Measurements from ENCODE around the gene HNRNPA2B1. TPM values are rescaled to one million over a fixed set of nuclear protein-coding genes. Genes with fewer than 3 reads are reported as not detected.
A peak's percentile ranks its signal among the peaks of the same experiment; 100 is the strongest.
"Not testable (repeated sequence)": the region's sequence is repeated elsewhere in the genome, so short reads cannot be mapped to it uniquely, and the experiment has no call there.

HNRNPA2B1 gene
- polyA plus RNA-seq, 6 donors from 2014 or later = 585 to 820 (median 621) TPM

- Mint-ChIP-seq H3K4me1 (peaks cover 25 to 32% (median 27%) of the 10 kb centered on the region in 3 donors), H3K27me3 (no peaks in the 10 kb centered on the region), H3K27ac (peak overlapping the region in 2 of 6 donors; percentile 52 to 65), H3K36me3 (peaks cover 5 to 8% of the 10 kb centered on the region in 2 donors), H3K4me3 (no peak overlapping the region), H3K9me3 (no peaks in the 10 kb centered on the region)
- ATAC-seq (ENCODE audit: low read depth in 2 of 2) (no peak), DNase-seq (no peak)
Measured at GRCh38 chr7:26178272-26178960, 22.1 kb downstream of the HNRNPA2B1 start.

GRCh38 chr7:26177269-26177668, 23.3 kb downstream of the HNRNPA2B1 start:
- not testable (repeated sequence) for H3K36me3 Mint-ChIP-seq; H3K27me3 Mint-ChIP-seq; ATAC-seq (ENCODE audit: low read depth in 2 of 2); DNase-seq; H3K9me3 Mint-ChIP-seq; H3K27ac Mint-ChIP-seq
- H3K4me3 Mint-ChIP-seq = peak overlapping the region in 1 of 8 donors; percentile 70
- peaks cover 25 to 27% (median 25%) of the 10 kb centered on the region in 3 donors for H3K4me1 Mint-ChIP-seq

- H3K27ac Mint-ChIP-seq; H3K9me3 Mint-ChIP-seq; DNase-seq; ATAC-seq (ENCODE audit: low read depth in 2 of 2); H3K4me3 Mint-ChIP-seq; H3K36me3 Mint-ChIP-seq; H3K27me3 Mint-ChIP-seq: not testable (repeated sequence)
- peaks cover 19 to 24% (median 21%) of the 10 kb centered on the region in 3 donors for H3K4me1 Mint-ChIP-seq
Measured at GRCh38 chr7:26176696-26177095, 23.9 kb downstream of the HNRNPA2B1 start.

GRCh38 chr7:26175903-26176302, 24.6 kb downstream of the HNRNPA2B1 start:
- not testable (repeated sequence) for H3K27ac Mint-ChIP-seq; H3K36me3 Mint-ChIP-seq; H3K27me3 Mint-ChIP-seq; ATAC-seq (ENCODE audit: low read depth in 2 of 2); DNase-seq; H3K9me3 Mint-ChIP-seq; H3K4me3 Mint-ChIP-seq
- H3K4me1 Mint-ChIP-seq = peaks cover 13 to 17% (median 17%) of the 10 kb centered on the region in 3 donors

GRCh38 chr7:26172048-26172447, 28.5 kb downstream of the HNRNPA2B1 start:
- Mint-ChIP-seq H3K27me3 (no peaks in the 10 kb centered on the region), H3K4me1 (peaks cover 2 to 8% (median 2%) of the 10 kb centered on the region in 3 donors), H3K9me3 (no peaks in the 10 kb centered on the region), H3K4me3 (no peak overlapping the region), H3K27ac (no peak overlapping the region), H3K36me3 (peaks cover 8 to 9% of the 10 kb centered on the region in 2 donors)
- ATAC-seq (ENCODE audit: low read depth in 2 of 2) (no peak), DNase-seq (no peak)

GRCh38 chr7:26171601-26172000, 28.9 kb downstream of the HNRNPA2B1 start:
- no peak overlapping the region for H3K4me3 Mint-ChIP-seq
- ATAC-seq (ENCODE audit: low read depth in 2 of 2) (no peak), DNase-seq (no peak)
- peaks cover 8 to 9% of the 10 kb centered on the region in 2 donors for H3K36me3 Mint-ChIP-seq
- no peaks in the 10 kb centered on the region for H3K9me3 Mint-ChIP-seq
- H3K27ac Mint-ChIP-seq = no peak overlapping the region
- H3K4me1 Mint-ChIP-seq = peaks cover 3 to 8% (median 6%) of the 10 kb centered on the region in 3 donors
- no peaks in the 10 kb centered on the region for H3K27me3 Mint-ChIP-seq

- ATAC-seq (ENCODE audit: low read depth in 2 of 2) (no peak), DNase-seq (no peak)
- no peaks in the 10 kb centered on the region for H3K27me3 Mint-ChIP-seq
- peaks cover 3 to 8% (median 6%) of the 10 kb centered on the region in 3 donors for H3K4me1 Mint-ChIP-seq
- H3K9me3 Mint-ChIP-seq = no peaks in the 10 kb centered on the region
- H3K27ac Mint-ChIP-seq = no peak overlapping the region
- H3K4me3 Mint-ChIP-seq = no peak overlapping the region
- H3K36me3 Mint-ChIP-seq = peaks cover 8 to 9% of the 10 kb centered on the region in 2 donors
Measured at GRCh38 chr7:26170663-26171062, 29.9 kb downstream of the HNRNPA2B1 start.

- Mint-ChIP-seq H3K9me3 (peaks cover 0 to 3% (median 0%) of the 10 kb centered on the region in 7 donors), H3K4me3 (no peak overlapping the region), H3K36me3 (peaks cover 8 to 9% of the 10 kb centered on the region in 2 donors), H3K27ac (no peak overlapping the region), H3K4me1 (peaks cover 3 to 6% (median 6%) of the 10 kb centered on the region in 3 donors), H3K27me3 (no peaks in the 10 kb centered on the region)
- DNase-seq (no peak), ATAC-seq (ENCODE audit: low read depth in 2 of 2) (no peak)
Measured at GRCh38 chr7:26169271-26169670, 31.3 kb downstream of the HNRNPA2B1 start.

- H3K27me3 Mint-ChIP-seq = no peaks in the 10 kb centered on the region
- H3K36me3 Mint-ChIP-seq = peaks cover 1 to 5% of the 10 kb centered on the region in 2 donors
- no peak overlapping the region for H3K27ac Mint-ChIP-seq
- peak overlapping the region in 1 of 8 donors; percentile 9 for H3K4me3 Mint-ChIP-seq
- ATAC-seq (ENCODE audit: low read depth in 2 of 2) = no peak
- DNase-seq = no peak
- H3K9me3 Mint-ChIP-seq = peaks cover 0 to 8% (median 0%) of the 10 kb centered on the region in 7 donors
- peaks cover 0 to 6% (median 3%) of the 10 kb centered on the region in 3 donors for H3K4me1 Mint-ChIP-seq
Measured at GRCh38 chr7:26168458-26169023, 32.0 kb downstream of the HNRNPA2B1 start.

- peaks cover 0 to 6% (median 3%) of the 10 kb centered on the region in 3 donors for H3K4me1 Mint-ChIP-seq
- peaks cover 0 to 5% of the 10 kb centered on the region in 2 donors for H3K36me3 Mint-ChIP-seq
- DNase-seq = no peak
- H3K27me3 Mint-ChIP-seq = no peaks in the 10 kb centered on the region
- H3K9me3 Mint-ChIP-seq = peaks cover 0 to 8% (median 0%) of the 10 kb centered on the region in 7 donors
- no peak for ATAC-seq (ENCODE audit: low read depth in 2 of 2)
- peak overlapping the region in 1 of 6 donors; percentile 60 for H3K27ac Mint-ChIP-seq
- no peak overlapping the region for H3K4me3 Mint-ChIP-seq
Measured at GRCh38 chr7:26167303-26167934, 33.1 kb downstream of the HNRNPA2B1 start.

- no peak for DNase-seq
- Mint-ChIP-seq H3K27ac (peak overlapping the region in 1 of 6 donors; percentile 60), H3K4me1 (peaks cover 0 to 6% (median 3%) of the 10 kb centered on the region in 3 donors), H3K27me3 (no peaks in the 10 kb centered on the region), H3K4me3 (no peak overlapping the region), H3K9me3 (peaks cover 0 to 8% (median 0%) of the 10 kb centered on the region in 7 donors), H3K36me3 (peaks cover 0 to 5% of the 10 kb centered on the region in 2 donors)
- ATAC-seq (ENCODE audit: low read depth in 2 of 2) = no peak
Measured at GRCh38 chr7:26166684-26167266, 33.8 kb downstream of the HNRNPA2B1 start.

- Mint-ChIP-seq H3K4me3 (no peak overlapping the region), H3K27ac (no peak overlapping the region), H3K27me3 (no peaks in the 10 kb centered on the region), H3K9me3 (peaks cover 0 to 8% (median 0%) of the 10 kb centered on the region in 7 donors), H3K36me3 (peaks cover 0 to 5% of the 10 kb centered on the region in 2 donors), H3K4me1 (peaks cover 0 to 6% (median 3%) of the 10 kb centered on the region in 3 donors)
- ATAC-seq (ENCODE audit: low read depth in 2 of 2) (no peak), DNase-seq (no peak)
Measured at GRCh38 chr7:26165950-26166683, 34.4 kb downstream of the HNRNPA2B1 start.

GRCh38 chr7:26163804-26164203, 36.7 kb downstream of the HNRNPA2B1 start:
- H3K36me3 Mint-ChIP-seq; H3K27me3 Mint-ChIP-seq; H3K4me3 Mint-ChIP-seq; DNase-seq; H3K4me1 Mint-ChIP-seq; H3K27ac Mint-ChIP-seq; ATAC-seq (ENCODE audit: low read depth in 2 of 2); H3K9me3 Mint-ChIP-seq: not testable (repeated sequence)

Measured in naive B cell (primary cell).